WTC11 (cell line): ENCODE results near the gene TEC. TPM values are rescaled to one million over a fixed set of nuclear protein-coding genes. Genes with fewer than 3 reads are reported as not detected.

ENCODE experiments used
- ATAC-seq: fragments of 200-7000 bp; cut with Tn5 transposase; 2 replicates; pipeline ENCODE4 v1.10.0; 2021; ENCODE audit warnings: mild to moderate bottlenecking, moderate library complexity
- CTCF ChIA-PET: fragments of 300-600 bp; sonication (Branson Sonifier 250); formaldehyde crosslinking; loops from one replicate; lab custom pipeline; 2021; ENCODE audit warnings: antibody characterized with exemption; lab: Charles Lee
- POLR2A ChIA-PET: fragments of 350-600 bp; sonication (Branson Sonifier 250); formaldehyde crosslinking; loops from one replicate; lab custom pipeline; 2021; ENCODE audit warnings: antibody characterized with exemption; lab: Charles Lee
- DNase-seq: peaks from one replicate; pipeline ENCODE4 v3.0.0; 2021; ENCODE audit warnings: low spot score
- H3K27ac Mint-ChIP-seq: 2 replicates; pipeline ENCODE4 v1.8.0; 2021; ENCODE audit warnings: mixed read lengths
- H3K27me3 Mint-ChIP-seq: 2 replicates; pipeline ENCODE4 v1.8.0; 2021; ENCODE audit warnings: low read depth, mild to moderate bottlenecking, moderate library complexity, mixed read lengths
- H3K36me3 Mint-ChIP-seq: 2 replicates; pipeline ENCODE4 v1.8.0; 2021; ENCODE audit warnings: mixed read lengths
- H3K4me1 Mint-ChIP-seq: 2 replicates; pipeline ENCODE4 v1.8.0; 2022; ENCODE audit warnings: mixed read lengths
- H3K4me3 Mint-ChIP-seq: 2 replicates; pipeline ENCODE4 v1.8.0; 2021; ENCODE audit warnings: mild to moderate bottlenecking, moderate library complexity, mixed read lengths
- H3K9me3 Mint-ChIP-seq: 2 replicates; pipeline ENCODE4 v1.8.0; 2021; ENCODE audit warnings: mixed read lengths
- CBFB ChIP-seq: sonication (generic); formaldehyde crosslinking; IDR thresholded peaks from 2 replicates; pipeline ENCODE4 v1.8.1; 2022; ENCODE audit warnings: mild to moderate bottlenecking, low read depth, missing genetic modification reagents
- CREM ChIP-seq: sonication (generic); formaldehyde crosslinking; IDR thresholded peaks from 2 replicates; pipeline ENCODE4 v1.8.1; 2022; ENCODE audit warnings: mild to moderate bottlenecking, missing genetic modification reagents, moderate library complexity
- GRHL2 ChIP-seq: fragments of 250-450 bp; sonication (Bioruptor Pico); IDR thresholded peaks from 2 replicates; pipeline ENCODE4 v1.8.0; 2022; ENCODE audit warnings: mild to moderate bottlenecking, moderate library complexity; ENCODE audit not compliant: insufficient replicate concordance, severe bottlenecking
- KAT7 ChIP-seq: sonication (generic); formaldehyde crosslinking; IDR thresholded peaks from 2 replicates; pipeline ENCODE4 v1.8.1; 2023; ENCODE audit warnings: missing genetic modification reagents, mild to moderate bottlenecking, borderline replicate concordance
- NFYB ChIP-seq: sonication (generic); formaldehyde crosslinking; conservative IDR thresholded peaks from 2 replicates; pipeline ENCODE4 v1.8.0; 2022; ENCODE audit warnings: low read depth, missing genetic modification reagents
- OVOL2 ChIP-seq: fragments of 250-450 bp; sonication (Bioruptor Pico); IDR thresholded peaks from 2 replicates; pipeline ENCODE4 v1.9.0; 2021; ENCODE audit warnings: mild to moderate bottlenecking, borderline replicate concordance
- SMAD4 ChIP-seq: sonication (generic); formaldehyde crosslinking; IDR thresholded peaks from 2 replicates; pipeline ENCODE4 v1.8.0; 2022; ENCODE audit warnings: mild to moderate bottlenecking, missing genetic modification reagents
- TCF7 ChIP-seq: sonication (generic); formaldehyde crosslinking; IDR thresholded peaks from 2 replicates; pipeline ENCODE4 v1.8.0; 2022; ENCODE audit warnings: mild to moderate bottlenecking, low read depth, missing genetic modification reagents, moderate library complexity
- ZNF219 ChIP-seq: sonication (generic); formaldehyde crosslinking; IDR thresholded peaks from 2 replicates; pipeline ENCODE4 v1.8.0; 2023; ENCODE audit warnings: missing genetic modification reagents, mild to moderate bottlenecking, borderline replicate concordance
- total RNA-seq: library from RNA; stranded (reverse); gene quantifications from 3 replicates; pipeline ENCODE4 v1.2.3, GENCODE V29; 2021
- TF ChIP-seq, protein P1 (sequence below): sonication (generic); formaldehyde crosslinking; IDR thresholded peaks from 2 replicates; pipeline ENCODE4 v1.8.1; 2022; ENCODE audit warnings: mild to moderate bottlenecking, moderate library complexity, missing genetic modification reagents
- TF ChIP-seq, protein P2 (sequence below): sonication (generic); formaldehyde crosslinking; IDR thresholded peaks from 2 replicates; pipeline ENCODE4 v1.8.0; 2023; ENCODE audit warnings: mild to moderate bottlenecking, missing genetic modification reagents
- TF ChIP-seq, protein P3 (sequence below): sonication (generic); formaldehyde crosslinking; IDR thresholded peaks from 2 replicates; pipeline ENCODE4 v1.8.1; 2023; ENCODE audit warnings: mild to moderate bottlenecking, missing genetic modification reagents
- TF ChIP-seq, protein P4 (sequence below): sonication (generic); formaldehyde crosslinking; IDR thresholded peaks from 2 replicates; pipeline ENCODE4 v1.8.0; 2022; ENCODE audit warnings: mild to moderate bottlenecking, missing genetic modification reagents
- TF ChIP-seq, protein P5 (sequence below): fragments of 250-450 bp; sonication (Bioruptor Pico); conservative IDR thresholded peaks from 2 replicates; pipeline ENCODE4 v1.9.0; 2021; ENCODE audit warnings: mild to moderate bottlenecking
- TF ChIP-seq, protein P6 (sequence below): sonication (generic); formaldehyde crosslinking; IDR thresholded peaks from 2 replicates; pipeline ENCODE4 v1.8.1; 2023; ENCODE audit warnings: mild to moderate bottlenecking, missing genetic modification reagents
- TF ChIP-seq, protein P7 (sequence below): sonication (generic); formaldehyde crosslinking; IDR thresholded peaks from 2 replicates; pipeline ENCODE4 v1.8.0; 2023; ENCODE audit warnings: missing genetic modification reagents, mild to moderate bottlenecking, borderline replicate concordance
- TF ChIP-seq, protein P8 (sequence below): fragments of 200-600 bp; IDR thresholded peaks from 2 replicates; pipeline ENCODE4 v1.8.0; 2022; ENCODE audit warnings: antibody characterized with exemption
- TF ChIP-seq, protein P9 (sequence below): sonication (generic); formaldehyde crosslinking; IDR thresholded peaks from 2 replicates; pipeline ENCODE4 v1.8.0; 2022; ENCODE audit warnings: mild to moderate bottlenecking, missing genetic modification reagents

Gene TEC
- total RNA-seq, 1 experiment from 2014 or later: 8.8 TPM

DNA sequence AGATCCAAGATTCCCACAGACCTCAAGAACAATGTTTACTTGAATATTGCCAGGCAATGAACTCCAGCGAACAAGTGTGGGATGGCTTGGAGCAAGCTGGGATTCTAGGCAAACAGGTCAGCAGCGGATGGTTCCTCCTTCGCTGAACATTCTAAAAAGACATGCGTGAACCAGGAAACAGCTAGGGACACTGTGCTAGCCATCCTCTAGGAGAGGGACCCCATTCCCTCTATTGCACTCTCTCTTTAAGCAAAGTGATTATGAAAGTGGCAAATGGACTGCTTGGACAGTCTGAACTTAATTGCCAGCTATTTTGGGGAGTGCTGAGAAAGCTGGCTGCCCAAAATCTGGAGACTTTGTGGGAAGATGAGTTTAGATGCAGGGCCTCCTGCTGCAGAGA lies 29.9 kb upstream of the TEC start (continued):
- TF ChIP-seq, protein P1, sequence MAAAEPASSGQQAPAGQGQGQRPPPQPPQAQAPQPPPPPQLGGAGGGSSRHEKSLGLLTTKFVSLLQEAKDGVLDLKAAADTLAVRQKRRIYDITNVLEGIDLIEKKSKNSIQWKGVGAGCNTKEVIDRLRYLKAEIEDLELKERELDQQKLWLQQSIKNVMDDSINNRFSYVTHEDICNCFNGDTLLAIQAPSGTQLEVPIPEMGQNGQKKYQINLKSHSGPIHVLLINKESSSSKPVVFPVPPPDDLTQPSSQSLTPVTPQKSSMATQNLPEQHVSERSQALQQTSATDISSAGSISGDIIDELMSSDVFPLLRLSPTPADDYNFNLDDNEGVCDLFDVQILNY (CRISPR knock-in tag): no peak
- TF ChIP-seq, protein P2, sequence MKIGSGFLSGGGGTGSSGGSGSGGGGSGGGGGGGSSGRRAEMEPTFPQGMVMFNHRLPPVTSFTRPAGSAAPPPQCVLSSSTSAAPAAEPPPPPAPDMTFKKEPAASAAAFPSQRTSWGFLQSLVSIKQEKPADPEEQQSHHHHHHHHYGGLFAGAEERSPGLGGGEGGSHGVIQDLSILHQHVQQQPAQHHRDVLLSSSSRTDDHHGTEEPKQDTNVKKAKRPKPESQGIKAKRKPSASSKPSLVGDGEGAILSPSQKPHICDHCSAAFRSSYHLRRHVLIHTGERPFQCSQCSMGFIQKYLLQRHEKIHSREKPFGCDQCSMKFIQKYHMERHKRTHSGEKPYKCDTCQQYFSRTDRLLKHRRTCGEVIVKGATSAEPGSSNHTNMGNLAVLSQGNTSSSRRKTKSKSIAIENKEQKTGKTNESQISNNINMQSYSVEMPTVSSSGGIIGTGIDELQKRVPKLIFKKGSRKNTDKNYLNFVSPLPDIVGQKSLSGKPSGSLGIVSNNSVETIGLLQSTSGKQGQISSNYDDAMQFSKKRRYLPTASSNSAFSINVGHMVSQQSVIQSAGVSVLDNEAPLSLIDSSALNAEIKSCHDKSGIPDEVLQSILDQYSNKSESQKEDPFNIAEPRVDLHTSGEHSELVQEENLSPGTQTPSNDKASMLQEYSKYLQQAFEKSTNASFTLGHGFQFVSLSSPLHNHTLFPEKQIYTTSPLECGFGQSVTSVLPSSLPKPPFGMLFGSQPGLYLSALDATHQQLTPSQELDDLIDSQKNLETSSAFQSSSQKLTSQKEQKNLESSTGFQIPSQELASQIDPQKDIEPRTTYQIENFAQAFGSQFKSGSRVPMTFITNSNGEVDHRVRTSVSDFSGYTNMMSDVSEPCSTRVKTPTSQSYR (CRISPR knock-in tag): no peak
- TF ChIP-seq OVOL2 (CRISPR knock-in tag): no peak
- no peak for TF ChIP-seq CREM (CRISPR knock-in tag)
- TF ChIP-seq, protein P3, sequence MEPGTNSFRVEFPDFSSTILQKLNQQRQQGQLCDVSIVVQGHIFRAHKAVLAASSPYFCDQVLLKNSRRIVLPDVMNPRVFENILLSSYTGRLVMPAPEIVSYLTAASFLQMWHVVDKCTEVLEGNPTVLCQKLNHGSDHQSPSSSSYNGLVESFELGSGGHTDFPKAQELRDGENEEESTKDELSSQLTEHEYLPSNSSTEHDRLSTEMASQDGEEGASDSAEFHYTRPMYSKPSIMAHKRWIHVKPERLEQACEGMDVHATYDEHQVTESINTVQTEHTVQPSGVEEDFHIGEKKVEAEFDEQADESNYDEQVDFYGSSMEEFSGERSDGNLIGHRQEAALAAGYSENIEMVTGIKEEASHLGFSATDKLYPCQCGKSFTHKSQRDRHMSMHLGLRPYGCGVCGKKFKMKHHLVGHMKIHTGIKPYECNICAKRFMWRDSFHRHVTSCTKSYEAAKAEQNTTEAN: no peak

DNA sequence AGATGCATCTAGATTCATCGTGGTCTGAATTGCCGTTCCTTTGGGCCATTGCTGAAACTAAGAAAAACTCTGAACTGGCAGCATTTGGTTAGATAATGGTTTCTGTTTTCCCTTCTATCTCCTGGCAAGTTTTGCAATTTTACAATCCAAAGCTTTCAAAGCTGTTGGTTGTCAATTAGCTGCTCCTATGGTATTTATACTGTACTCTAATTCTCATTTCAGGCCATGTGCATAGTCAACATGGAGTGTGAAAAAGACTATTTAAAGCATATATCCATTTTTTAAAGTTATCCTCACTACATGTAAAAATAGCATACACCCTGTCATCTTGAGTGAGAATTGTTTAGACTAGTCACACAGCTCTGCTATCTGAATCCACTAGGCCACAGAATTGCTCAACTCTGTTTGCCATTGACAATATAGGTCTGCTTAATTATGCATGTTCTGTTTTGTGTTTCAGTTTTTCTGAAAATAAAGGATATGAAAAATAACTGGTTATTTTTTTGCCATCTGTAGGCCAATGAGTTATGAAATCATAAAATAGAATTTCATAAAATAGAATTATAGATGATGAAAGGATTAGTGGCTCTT lies 27.7 kb upstream of the TEC start:
- TF ChIP-seq CBFB (no peak), KAT7 (CRISPR knock-in tag) (no peak), NFYB (CRISPR knock-in tag) (no peak), SMAD4 (CRISPR knock-in tag) (no peak), TCF7 (no peak), ZNF219 (CRISPR knock-in tag) (no peak), GRHL2 (CRISPR knock-in tag) (no peak)
- TF ChIP-seq, protein P4, sequence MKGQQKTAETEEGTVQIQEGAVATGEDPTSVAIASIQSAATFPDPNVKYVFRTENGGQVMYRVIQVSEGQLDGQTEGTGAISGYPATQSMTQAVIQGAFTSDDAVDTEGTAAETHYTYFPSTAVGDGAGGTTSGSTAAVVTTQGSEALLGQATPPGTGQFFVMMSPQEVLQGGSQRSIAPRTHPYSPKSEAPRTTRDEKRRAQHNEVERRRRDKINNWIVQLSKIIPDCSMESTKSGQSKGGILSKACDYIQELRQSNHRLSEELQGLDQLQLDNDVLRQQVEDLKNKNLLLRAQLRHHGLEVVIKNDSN (CRISPR knock-in tag): no peak
- TF ChIP-seq, protein P5, sequence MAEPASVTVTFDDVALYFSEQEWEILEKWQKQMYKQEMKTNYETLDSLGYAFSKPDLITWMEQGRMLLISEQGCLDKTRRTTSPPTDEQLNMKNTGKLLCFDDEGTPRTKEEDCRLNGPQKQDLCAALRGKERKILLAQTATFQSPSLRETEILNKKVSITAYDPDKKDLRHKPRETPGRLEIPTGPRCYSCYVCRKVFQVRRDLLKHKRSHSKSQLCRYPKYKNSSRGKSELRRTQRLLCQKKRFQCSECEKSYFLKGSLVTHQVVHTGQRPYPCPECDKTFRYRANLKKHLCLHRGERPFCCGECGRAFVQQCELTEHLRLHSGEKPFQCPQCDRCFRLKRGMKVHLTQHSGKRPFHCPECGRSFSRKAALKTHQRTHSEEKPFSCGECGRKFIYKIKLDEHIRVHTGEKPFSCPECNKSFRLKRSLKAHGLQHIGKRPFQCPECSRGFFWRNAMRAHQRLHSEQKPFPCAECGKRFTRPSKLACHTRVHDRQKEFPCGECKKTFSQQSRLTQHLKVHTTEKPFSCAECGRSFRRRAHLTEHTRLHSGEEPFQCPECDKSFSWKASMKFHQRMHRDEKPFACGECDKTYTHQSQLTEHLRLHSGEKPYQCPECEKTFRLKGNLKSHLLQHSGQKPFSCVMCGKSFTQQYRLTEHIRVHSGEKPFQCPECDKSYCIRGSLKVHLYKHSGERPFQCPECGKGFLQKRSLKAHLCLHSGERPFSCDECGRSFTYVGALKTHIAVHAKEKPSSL (CRISPR knock-in tag): no peak
- TF ChIP-seq, protein P6, sequence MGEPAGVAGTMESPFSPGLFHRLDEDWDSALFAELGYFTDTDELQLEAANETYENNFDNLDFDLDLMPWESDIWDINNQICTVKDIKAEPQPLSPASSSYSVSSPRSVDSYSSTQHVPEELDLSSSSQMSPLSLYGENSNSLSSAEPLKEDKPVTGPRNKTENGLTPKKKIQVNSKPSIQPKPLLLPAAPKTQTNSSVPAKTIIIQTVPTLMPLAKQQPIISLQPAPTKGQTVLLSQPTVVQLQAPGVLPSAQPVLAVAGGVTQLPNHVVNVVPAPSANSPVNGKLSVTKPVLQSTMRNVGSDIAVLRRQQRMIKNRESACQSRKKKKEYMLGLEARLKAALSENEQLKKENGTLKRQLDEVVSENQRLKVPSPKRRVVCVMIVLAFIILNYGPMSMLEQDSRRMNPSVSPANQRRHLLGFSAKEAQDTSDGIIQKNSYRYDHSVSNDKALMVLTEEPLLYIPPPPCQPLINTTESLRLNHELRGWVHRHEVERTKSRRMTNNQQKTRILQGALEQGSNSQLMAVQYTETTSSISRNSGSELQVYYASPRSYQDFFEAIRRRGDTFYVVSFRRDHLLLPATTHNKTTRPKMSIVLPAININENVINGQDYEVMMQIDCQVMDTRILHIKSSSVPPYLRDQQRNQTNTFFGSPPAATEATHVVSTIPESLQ (CRISPR knock-in tag): no peak
- TF ChIP-seq, protein P7, sequence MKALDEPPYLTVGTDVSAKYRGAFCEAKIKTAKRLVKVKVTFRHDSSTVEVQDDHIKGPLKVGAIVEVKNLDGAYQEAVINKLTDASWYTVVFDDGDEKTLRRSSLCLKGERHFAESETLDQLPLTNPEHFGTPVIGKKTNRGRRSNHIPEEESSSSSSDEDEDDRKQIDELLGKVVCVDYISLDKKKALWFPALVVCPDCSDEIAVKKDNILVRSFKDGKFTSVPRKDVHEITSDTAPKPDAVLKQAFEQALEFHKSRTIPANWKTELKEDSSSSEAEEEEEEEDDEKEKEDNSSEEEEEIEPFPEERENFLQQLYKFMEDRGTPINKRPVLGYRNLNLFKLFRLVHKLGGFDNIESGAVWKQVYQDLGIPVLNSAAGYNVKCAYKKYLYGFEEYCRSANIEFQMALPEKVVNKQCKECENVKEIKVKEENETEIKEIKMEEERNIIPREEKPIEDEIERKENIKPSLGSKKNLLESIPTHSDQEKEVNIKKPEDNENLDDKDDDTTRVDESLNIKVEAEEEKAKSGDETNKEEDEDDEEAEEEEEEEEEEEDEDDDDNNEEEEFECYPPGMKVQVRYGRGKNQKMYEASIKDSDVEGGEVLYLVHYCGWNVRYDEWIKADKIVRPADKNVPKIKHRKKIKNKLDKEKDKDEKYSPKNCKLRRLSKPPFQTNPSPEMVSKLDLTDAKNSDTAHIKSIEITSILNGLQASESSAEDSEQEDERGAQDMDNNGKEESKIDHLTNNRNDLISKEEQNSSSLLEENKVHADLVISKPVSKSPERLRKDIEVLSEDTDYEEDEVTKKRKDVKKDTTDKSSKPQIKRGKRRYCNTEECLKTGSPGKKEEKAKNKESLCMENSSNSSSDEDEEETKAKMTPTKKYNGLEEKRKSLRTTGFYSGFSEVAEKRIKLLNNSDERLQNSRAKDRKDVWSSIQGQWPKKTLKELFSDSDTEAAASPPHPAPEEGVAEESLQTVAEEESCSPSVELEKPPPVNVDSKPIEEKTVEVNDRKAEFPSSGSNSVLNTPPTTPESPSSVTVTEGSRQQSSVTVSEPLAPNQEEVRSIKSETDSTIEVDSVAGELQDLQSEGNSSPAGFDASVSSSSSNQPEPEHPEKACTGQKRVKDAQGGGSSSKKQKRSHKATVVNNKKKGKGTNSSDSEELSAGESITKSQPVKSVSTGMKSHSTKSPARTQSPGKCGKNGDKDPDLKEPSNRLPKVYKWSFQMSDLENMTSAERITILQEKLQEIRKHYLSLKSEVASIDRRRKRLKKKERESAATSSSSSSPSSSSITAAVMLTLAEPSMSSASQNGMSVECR (CRISPR knock-in tag): no peak
- TF ChIP-seq, protein P8, sequence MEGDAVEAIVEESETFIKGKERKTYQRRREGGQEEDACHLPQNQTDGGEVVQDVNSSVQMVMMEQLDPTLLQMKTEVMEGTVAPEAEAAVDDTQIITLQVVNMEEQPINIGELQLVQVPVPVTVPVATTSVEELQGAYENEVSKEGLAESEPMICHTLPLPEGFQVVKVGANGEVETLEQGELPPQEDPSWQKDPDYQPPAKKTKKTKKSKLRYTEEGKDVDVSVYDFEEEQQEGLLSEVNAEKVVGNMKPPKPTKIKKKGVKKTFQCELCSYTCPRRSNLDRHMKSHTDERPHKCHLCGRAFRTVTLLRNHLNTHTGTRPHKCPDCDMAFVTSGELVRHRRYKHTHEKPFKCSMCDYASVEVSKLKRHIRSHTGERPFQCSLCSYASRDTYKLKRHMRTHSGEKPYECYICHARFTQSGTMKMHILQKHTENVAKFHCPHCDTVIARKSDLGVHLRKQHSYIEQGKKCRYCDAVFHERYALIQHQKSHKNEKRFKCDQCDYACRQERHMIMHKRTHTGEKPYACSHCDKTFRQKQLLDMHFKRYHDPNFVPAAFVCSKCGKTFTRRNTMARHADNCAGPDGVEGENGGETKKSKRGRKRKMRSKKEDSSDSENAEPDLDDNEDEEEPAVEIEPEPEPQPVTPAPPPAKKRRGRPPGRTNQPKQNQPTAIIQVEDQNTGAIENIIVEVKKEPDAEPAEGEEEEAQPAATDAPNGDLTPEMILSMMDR: no peak
- TF ChIP-seq, protein P9, sequence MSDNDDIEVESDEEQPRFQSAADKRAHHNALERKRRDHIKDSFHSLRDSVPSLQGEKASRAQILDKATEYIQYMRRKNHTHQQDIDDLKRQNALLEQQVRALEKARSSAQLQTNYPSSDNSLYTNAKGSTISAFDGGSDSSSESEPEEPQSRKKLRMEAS (CRISPR knock-in tag): no peak
- H3K27ac Mint-ChIP-seq: no peak overlapping the region
- H3K27me3 Mint-ChIP-seq: no peaks in the 10 kb centered on the region
- H3K9me3 Mint-ChIP-seq: peaks cover 10% of the 10 kb centered on the region
- CTCF ChIA-PET: interaction anchor here (1.9 kb wide), 1 partner anchor 45 kb away, joined by 4 read pairs; the partner anchor contains the start of gene SLAIN2
- ATAC-seq: no peak
- POLR2A ChIA-PET: no interaction called here
- peaks cover 3% of the 10 kb centered on the region for H3K4me1 Mint-ChIP-seq
- DNase-seq: no peak
- peaks cover 7% of the 10 kb centered on the region for H3K36me3 Mint-ChIP-seq
- H3K4me3 Mint-ChIP-seq: no peak overlapping the region
